ENCODE measurements around the gene KLHL5. TPM values are rescaled to one million over a fixed set of nuclear protein-coding genes. Genes with fewer than 3 reads are reported as not detected.

KLHL5 gene
- total RNA-seq, 1 experiment from 2014 or later, result 84.8 TPM

DNA sequence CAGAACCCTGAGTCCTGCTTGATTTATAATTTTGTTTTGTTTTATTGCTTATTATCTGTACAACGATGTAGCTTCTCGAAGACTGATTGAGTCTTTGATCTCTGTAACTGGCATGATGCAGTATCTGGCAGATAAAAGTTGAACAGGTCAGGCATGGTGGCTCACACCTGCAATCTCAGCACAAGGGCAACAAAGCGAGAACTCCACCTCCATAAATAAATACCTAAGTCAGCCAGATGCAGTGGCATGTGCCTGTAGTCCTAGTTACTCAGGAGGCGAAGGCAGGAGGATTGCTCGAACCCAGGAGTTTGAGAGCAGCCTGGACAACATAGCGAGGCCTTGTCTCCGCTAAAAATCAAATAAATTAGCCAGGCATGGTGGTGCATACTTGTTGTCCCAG is 104.6 kb downstream of the KLHL5 start:
- Histone ChIP-seq H3K9me3 (ENCODE audit: low read length) (no peaks in the 10 kb centered on the region), H3K9ac (ENCODE audit: low read length) (no peak overlapping the region), H3K36me3 (ENCODE audit: low read depth, low read length) (no peaks in the 10 kb centered on the region), H2AFZ (ENCODE audit: low read length) (no peak overlapping the region), H3K4me2 (ENCODE audit: low read length) (no peak overlapping the region), H3K9me2 (replicated peaks; ENCODE audit: low read length) (no peaks in the 10 kb centered on the region), H3K4me1 (ENCODE audit: insufficient read depth, low read length) (no peaks in the 10 kb centered on the region), H3K27ac (ENCODE audit: low read length) (no peak overlapping the region), H3F3A (ENCODE audit: low read length, unreplicated experiment) (no peaks in the 10 kb centered on the region), H3K4me3 (ENCODE audit: low read length) (no peak overlapping the region), H3K79me2 (ENCODE audit: low read length) (no peaks in the 10 kb centered on the region), H4K20me1 (ENCODE audit: low read length) (no peaks in the 10 kb centered on the region), H3K27me3 (ENCODE audit: low read length) (no peaks in the 10 kb centered on the region)
- CTCF ChIA-PET, result no interaction called here
- intact Hi-C loops (cut with micrococcal nuclease), result no loop called here
- BruUV-seq (replicated peaks), result no TSS peak
- TF ChIP-seq EZH2 (IDR thresholded peaks at IDR 0.05; ENCODE audit: low read length, unreplicated experiment), result no peak
- no peak for TF ChIP-seq EZH2phosphoT487 (IDR thresholded peaks at IDR 0.05; ENCODE audit: borderline replicate concordance, low read length)
- TF ChIP-seq, protein P1, sequence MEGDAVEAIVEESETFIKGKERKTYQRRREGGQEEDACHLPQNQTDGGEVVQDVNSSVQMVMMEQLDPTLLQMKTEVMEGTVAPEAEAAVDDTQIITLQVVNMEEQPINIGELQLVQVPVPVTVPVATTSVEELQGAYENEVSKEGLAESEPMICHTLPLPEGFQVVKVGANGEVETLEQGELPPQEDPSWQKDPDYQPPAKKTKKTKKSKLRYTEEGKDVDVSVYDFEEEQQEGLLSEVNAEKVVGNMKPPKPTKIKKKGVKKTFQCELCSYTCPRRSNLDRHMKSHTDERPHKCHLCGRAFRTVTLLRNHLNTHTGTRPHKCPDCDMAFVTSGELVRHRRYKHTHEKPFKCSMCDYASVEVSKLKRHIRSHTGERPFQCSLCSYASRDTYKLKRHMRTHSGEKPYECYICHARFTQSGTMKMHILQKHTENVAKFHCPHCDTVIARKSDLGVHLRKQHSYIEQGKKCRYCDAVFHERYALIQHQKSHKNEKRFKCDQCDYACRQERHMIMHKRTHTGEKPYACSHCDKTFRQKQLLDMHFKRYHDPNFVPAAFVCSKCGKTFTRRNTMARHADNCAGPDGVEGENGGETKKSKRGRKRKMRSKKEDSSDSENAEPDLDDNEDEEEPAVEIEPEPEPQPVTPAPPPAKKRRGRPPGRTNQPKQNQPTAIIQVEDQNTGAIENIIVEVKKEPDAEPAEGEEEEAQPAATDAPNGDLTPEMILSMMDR (conservative IDR thresholded peaks at IDR 0.05; ENCODE audit: low read depth, low read length), result no peak
- ATAC-seq (no peak), DNase-seq (no peak)
- POLR2A ChIA-PET (ENCODE audit: unreplicated experiment), result no interaction called here

DNA sequence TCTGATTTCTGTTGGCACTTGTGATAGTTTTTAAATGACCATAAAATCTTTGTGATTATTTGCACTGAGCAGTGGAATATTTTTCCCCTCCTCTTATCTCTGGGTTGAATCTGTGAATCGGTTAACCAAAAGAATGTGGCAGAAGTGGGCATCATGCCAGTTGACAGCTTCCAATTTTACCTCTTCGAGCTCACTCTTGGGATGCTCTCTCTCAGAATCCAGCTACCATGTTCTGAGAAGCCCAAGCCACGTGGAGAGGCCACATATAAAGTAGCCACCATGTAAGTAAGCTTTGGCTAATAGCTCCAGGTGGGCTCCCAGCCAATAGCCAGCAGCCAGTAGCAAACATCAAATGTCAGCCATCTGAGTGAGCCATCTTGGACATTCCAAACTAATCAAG is 107.4 kb downstream of the KLHL5 start:
- Histone ChIP-seq H3K4me3 (ENCODE audit: low read length) (no peak overlapping the region), H3K4me1 (ENCODE audit: insufficient read depth, low read length) (no peaks in the 10 kb centered on the region), H3K9me2 (replicated peaks; ENCODE audit: low read length) (no peaks in the 10 kb centered on the region), H4K20me1 (ENCODE audit: low read length) (no peaks in the 10 kb centered on the region), H3K79me2 (ENCODE audit: low read length) (no peaks in the 10 kb centered on the region), H3K4me2 (ENCODE audit: low read length) (no peak overlapping the region), H3F3A (ENCODE audit: low read length, unreplicated experiment) (no peaks in the 10 kb centered on the region), H3K27ac (ENCODE audit: low read length) (no peak overlapping the region), H3K9ac (ENCODE audit: low read length) (no peak overlapping the region), H3K9me3 (ENCODE audit: low read length) (no peaks in the 10 kb centered on the region), H3K36me3 (ENCODE audit: low read depth, low read length) (no peaks in the 10 kb centered on the region), H3K27me3 (ENCODE audit: low read length) (no peaks in the 10 kb centered on the region), H2AFZ (ENCODE audit: low read length) (no peak overlapping the region)
- ATAC-seq (no peak), DNase-seq (no peak)
- no TSS peak for BruUV-seq (replicated peaks)
- TF ChIP-seq, protein P1 (conservative IDR thresholded peaks at IDR 0.05; ENCODE audit: low read depth, low read length), result no peak
- no peak for TF ChIP-seq EZH2 (IDR thresholded peaks at IDR 0.05; ENCODE audit: low read length, unreplicated experiment)
- no peak for TF ChIP-seq EZH2phosphoT487 (IDR thresholded peaks at IDR 0.05; ENCODE audit: borderline replicate concordance, low read length)
- intact Hi-C loops (cut with micrococcal nuclease), result no loop called here
- CTCF ChIA-PET, result no interaction called here
- POLR2A ChIA-PET (ENCODE audit: unreplicated experiment), result no interaction called here

DNA sequence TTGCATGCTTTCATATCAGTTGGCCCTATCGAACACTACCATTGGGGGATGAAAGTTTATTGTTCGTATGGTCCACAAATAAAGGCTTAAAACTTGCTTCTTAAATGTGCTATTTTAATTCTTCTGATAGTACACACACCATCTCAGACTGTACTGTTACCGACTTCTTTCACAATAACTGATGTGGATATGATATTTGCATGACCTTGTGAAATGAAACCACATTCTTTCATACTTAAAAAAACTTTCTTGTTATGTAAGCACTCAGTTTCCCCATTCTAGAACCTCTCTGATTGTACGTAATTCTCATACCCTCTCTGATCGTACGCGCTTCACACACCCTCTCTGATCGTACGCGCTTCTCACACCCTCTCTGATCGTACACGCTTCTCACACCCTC is 108.3 kb downstream of the KLHL5 start:
- ATAC-seq (no peak), DNase-seq (no peak)
- CTCF ChIA-PET, result no interaction called here
- H3K4me2 ChIP-seq (ENCODE audit: low read length), result no peak overlapping the region
- H3K27me3 ChIP-seq (ENCODE audit: low read length), result no peaks in the 10 kb centered on the region
- POLR2A ChIA-PET (ENCODE audit: unreplicated experiment), result no interaction called here
- no peaks in the 10 kb centered on the region for H3K9me3 ChIP-seq (ENCODE audit: low read length)
- H3K36me3 ChIP-seq (ENCODE audit: low read depth, low read length), result no peaks in the 10 kb centered on the region
- no peaks in the 10 kb centered on the region for H4K20me1 ChIP-seq (ENCODE audit: low read length)
- no peak overlapping the region for H2AFZ ChIP-seq (ENCODE audit: low read length)
- H3K27ac ChIP-seq (ENCODE audit: low read length), result no peak overlapping the region
- no peak overlapping the region for H3K9ac ChIP-seq (ENCODE audit: low read length)
- no peaks in the 10 kb centered on the region for H3F3A ChIP-seq (ENCODE audit: low read length, unreplicated experiment)
- TF ChIP-seq, protein P1 (conservative IDR thresholded peaks at IDR 0.05; ENCODE audit: low read depth, low read length), result no peak
- TF ChIP-seq EZH2phosphoT487 (IDR thresholded peaks at IDR 0.05; ENCODE audit: borderline replicate concordance, low read length) (no peak), EZH2 (IDR thresholded peaks at IDR 0.05; ENCODE audit: low read length, unreplicated experiment) (no peak)
- no TSS peak for BruUV-seq (replicated peaks)
- no peaks in the 10 kb centered on the region for H3K79me2 ChIP-seq (ENCODE audit: low read length)
- H3K4me1 ChIP-seq (ENCODE audit: insufficient read depth, low read length), result no peaks in the 10 kb centered on the region
- H3K9me2 ChIP-seq (replicated peaks; ENCODE audit: low read length), result no peaks in the 10 kb centered on the region
- intact Hi-C loops (cut with micrococcal nuclease), result no loop called here
- no peak overlapping the region for H3K4me3 ChIP-seq (ENCODE audit: low read length)

Other genes starting within 250 kb of the KLHL5 start
- gene TLR6, start 205.4 kb upstream of the KLHL5 start, total RNA-seq (2014; rRNA removed), result 0.92 and 1.2 TPM in 2 replicates
- 21.5 and 25.0 TPM in 2 replicates for gene FAM114A1, start 194.4 kb upstream of the KLHL5 start, total RNA-seq (2014; rRNA removed)
- gene TMEM156, start 29.8 kb upstream of the KLHL5 start, total RNA-seq (2014; rRNA removed), result 32.1 and 41.5 TPM in 2 replicates
- 11.0 and 16.7 TPM in 2 replicates for gene WDR19, start 120.3 kb downstream of the KLHL5 start, total RNA-seq (2014; rRNA removed)

All from PC-3 (cell line).